Lower leg skin (tissue), 3 donors: ENCODE results near the gene SP3.

Experiments used
- CTCF ChIP-seq, 3 donors: fragments of 450-650 bp; IDR thresholded peaks; one replicate each; pipeline ENCODE4 v1.5.1; 2016; ENCODE audit warnings: antibody characterized with exemption in 3 of 3, mild to moderate bottlenecking in 3 of 3, moderate library complexity in 2 of 3
- POLR2A ChIP-seq, 2 donors: fragments of 450-650 bp; IDR thresholded peaks; one replicate each; pipeline ENCODE4 v1.6.1; 2016 to 2017; ENCODE audit warnings: antibody characterized with exemption in 2 of 2, mild to moderate bottlenecking in 1 of 2, moderate library complexity in 1 of 2

DNA sequence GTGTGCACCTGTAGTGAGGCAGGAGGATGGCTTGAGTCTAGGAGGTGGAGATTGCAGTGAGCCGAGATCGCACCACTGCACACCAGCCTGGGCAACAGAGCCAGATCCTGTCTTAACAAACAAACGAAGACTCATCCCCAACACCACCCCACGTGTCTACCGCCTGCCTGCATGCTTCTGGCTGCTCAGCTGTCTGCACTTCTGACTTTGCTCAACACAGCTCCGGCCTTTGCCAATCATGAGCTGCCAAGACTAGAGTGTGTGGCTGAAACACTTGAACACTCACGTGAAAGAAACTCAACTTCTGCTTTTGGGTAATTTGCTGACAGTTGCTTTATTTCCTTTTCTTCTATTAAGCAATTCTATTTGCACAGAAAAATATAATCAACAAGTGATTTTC is 32.1 kb upstream of the SP3 start:
- TF ChIP-seq POLR2A (IDR thresholded peaks at IDR 0.05) (no peak), CTCF (IDR thresholded peaks at IDR 0.05) (no peak)
